ENCODE data around the gene SLC26A8.
"Not testable (repeated sequence)": the region's sequence is repeated elsewhere in the genome, so short reads cannot be mapped to it uniquely, and the experiment has no call there.

SLC26A8 gene

GRCh38 chr6:36000451-36000850 is 24.0 kb downstream of the SLC26A8 start:
- DNase-seq, result no peak

GRCh38 chr6:35993150-35993549 is 31.3 kb downstream of the SLC26A8 start:
- no peak for DNase-seq

- not testable (repeated sequence) for DNase-seq
Measured at GRCh38 chr6:35988047-35988446, 36.4 kb downstream of the SLC26A8 start.

GRCh38 chr6:35984701-35985100 is 39.7 kb downstream of the SLC26A8 start:
- DNase-seq, result no peak

- no peak for DNase-seq
Measured at GRCh38 chr6:35980991-35981645, 43.3 kb downstream of the SLC26A8 start.

- not testable (repeated sequence) for DNase-seq
Measured at GRCh38 chr6:35980126-35980525, 44.3 kb downstream of the SLC26A8 start.

- no peak for DNase-seq
Measured at GRCh38 chr6:35977308-35977707, 47.1 kb downstream of the SLC26A8 start.

GRCh38 chr6:35973670-35974222 is 50.7 kb downstream of the SLC26A8 start:
- no peak for DNase-seq

GRCh38 chr6:35972471-35973367 is 51.7 kb downstream of the SLC26A8 start:
- DNase-seq, result no peak

GRCh38 chr6:35970181-35970580 is 54.3 kb downstream of the SLC26A8 start:
- no peak for DNase-seq

- DNase-seq, result no peak
Measured at GRCh38 chr6:35969646-35970045, 54.8 kb downstream of the SLC26A8 start.

- no peak for DNase-seq
Measured at GRCh38 chr6:35968821-35969220, 55.6 kb downstream of the SLC26A8 start.

- DNase-seq, result no peak
Measured at GRCh38 chr6:35967076-35967774, 57.2 kb downstream of the SLC26A8 start.

GRCh38 chr6:35962779-35963560 is 61.5 kb downstream of the SLC26A8 start:
- no peak for DNase-seq

- DNase-seq, result no peak
Measured at GRCh38 chr6:35960187-35960586, 64.3 kb downstream of the SLC26A8 start.

GRCh38 chr6:35955970-35956369 is 68.5 kb downstream of the SLC26A8 start:
- no peak for DNase-seq

- no peak for DNase-seq
Measured at GRCh38 chr6:35955521-35955920, 68.9 kb downstream of the SLC26A8 start.

- DNase-seq, result no peak
Measured at GRCh38 chr6:35955071-35955470, 69.4 kb downstream of the SLC26A8 start.

GRCh38 chr6:35954333-35954732 is 70.1 kb downstream of the SLC26A8 start:
- DNase-seq, result no peak

- no peak for DNase-seq
Measured at GRCh38 chr6:35948725-35949124, 75.7 kb downstream of the SLC26A8 start.

GRCh38 chr6:35945650-35946025 is 78.8 kb downstream of the SLC26A8 start:
- DNase-seq, result no peak

- no peak for DNase-seq
Measured at GRCh38 chr6:35943390-35943789, 81.1 kb downstream of the SLC26A8 start.

GRCh38 chr6:35942355-35942754 is 82.1 kb downstream of the SLC26A8 start:
- no peak for DNase-seq

Data from activated T-cell treated with anti-CD3 and anti-CD28 coated beads, Interleukin-2, amount 50 U/mL, for 1 hour (primary cell).